ENCODE data around the gene PAQR7.

The PAQR7 gene

GRCh38 chr1:25817840-25818501, 57.5 kb downstream of the PAQR7 start:
- FAIRE-seq (no peak), DNase-seq (ENCODE audit: low spot score) (no peak)

GRCh38 chr1:25816112-25816718, 59.3 kb downstream of the PAQR7 start:
- DNase-seq (ENCODE audit: low spot score) (no peak), FAIRE-seq (no peak)

GRCh38 chr1:25815208-25816111, 60.0 kb downstream of the PAQR7 start:
- FAIRE-seq (no peak), DNase-seq (ENCODE audit: low spot score) (no peak)

GRCh38 chr1:25814549-25815087, 60.9 kb downstream of the PAQR7 start:
- DNase-seq (ENCODE audit: low spot score) (no peak), FAIRE-seq (no peak)

DNA sequence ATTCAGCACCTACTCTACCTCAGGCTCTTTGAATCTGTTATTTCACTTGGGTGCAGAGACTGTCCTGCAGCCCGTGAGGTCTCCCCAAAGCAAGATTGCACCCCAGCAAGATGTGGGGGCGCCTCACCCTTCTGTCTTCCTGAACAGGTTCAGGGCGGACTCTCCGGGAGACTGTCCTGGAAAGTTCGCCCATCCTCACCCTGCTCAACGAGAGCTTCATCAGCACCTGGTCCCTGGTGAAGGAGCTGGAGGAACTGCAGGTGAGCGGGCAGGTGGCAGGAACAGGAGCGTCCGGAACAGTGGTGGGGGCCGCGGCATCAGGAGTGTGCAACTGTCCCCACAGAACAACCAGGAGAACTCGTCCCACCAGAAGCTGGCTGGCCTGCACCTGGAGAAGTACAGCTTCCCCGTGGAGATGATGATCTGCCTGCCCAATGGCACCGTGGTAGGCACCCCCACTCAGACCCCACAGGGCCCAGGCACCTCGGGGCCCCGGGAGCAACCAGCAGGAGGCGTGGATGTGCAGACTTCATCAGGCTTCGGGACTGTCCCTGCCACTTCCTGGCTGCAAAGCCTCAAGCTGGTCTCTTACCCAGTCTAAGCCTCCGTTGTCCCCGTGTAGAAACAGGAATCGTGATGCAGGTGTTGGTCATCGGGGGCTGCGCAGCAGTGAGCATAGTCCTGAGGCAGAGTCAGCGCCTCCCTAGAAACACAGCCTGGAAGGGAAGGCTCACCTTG, 61.6 kb downstream of the PAQR7 start:
- FAIRE-seq (no peak), DNase-seq (ENCODE audit: low spot score) (no peak)

DNA sequence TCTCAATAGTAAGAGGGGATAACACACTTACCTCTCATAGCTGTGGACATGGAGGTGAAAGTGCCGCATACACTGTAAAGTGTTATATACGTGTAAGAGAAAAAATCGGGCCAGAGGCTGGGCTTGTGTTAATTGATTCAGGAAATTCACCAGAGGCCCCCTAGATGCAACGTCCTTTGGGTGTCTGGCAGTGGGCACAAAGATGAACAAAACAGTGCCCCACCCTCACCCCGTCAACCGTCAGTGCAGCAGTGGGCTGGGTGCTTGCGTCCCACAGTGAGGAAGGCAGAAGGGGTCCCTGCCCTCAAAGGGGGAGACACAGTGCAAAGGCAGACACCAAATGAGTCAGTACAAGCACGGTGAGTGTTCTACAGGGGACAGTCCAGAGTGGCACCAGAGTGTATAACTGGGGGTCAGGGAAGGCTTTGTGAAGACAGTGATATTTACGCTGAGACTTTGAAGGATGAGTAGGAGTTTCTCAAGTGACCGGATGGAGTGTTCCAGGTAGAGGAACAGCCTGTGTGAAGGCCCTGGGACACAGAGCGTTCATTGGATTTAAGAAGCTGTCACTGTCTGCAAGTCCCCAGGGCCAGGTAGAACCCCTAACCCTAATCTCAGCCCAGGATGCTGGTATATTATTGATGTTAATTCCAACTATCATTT, 62.3 kb downstream of the PAQR7 start:
- DNase-seq (ENCODE audit: low spot score) (no peak), FAIRE-seq (no peak)
